Fibroblast of villous mesenchyme (primary cell): ENCODE measurements around the gene HOTAIR. TPM values are rescaled to one million over a fixed set of nuclear protein-coding genes. Genes with fewer than 3 reads are reported as not detected.
A peak's percentile ranks its signal among the peaks of the same experiment; 100 is the strongest.

Source experiments
- DNase-seq: peaks from one replicate; pipeline ENCODE4 v3.0.0-alpha.2; 2010; ENCODE audit warnings: low read depth
- H3K4me3 ChIP-seq: 2 replicates; pipeline ENCODE4 v1.5.1; 2011; ENCODE audit warnings: low read depth, mild to moderate bottlenecking, low read length
- total RNA-seq: library from RNA; depleted of rRNA; stranded (reverse); fragments of >200 nt; gene quantifications from 2 replicates; pipeline ENCODE4 v1.2.3, GENCODE V29; 2012
- TF ChIP-seq, protein P1 (sequence below): IDR thresholded peaks from 2 replicates; pipeline ENCODE4 v1.5.1; 2012; ENCODE audit warnings: low read depth, mild to moderate bottlenecking, low read length; ENCODE audit not compliant: insufficient read depth

HOTAIR gene
- total RNA-seq, 1 donor: 0.86 TPM

DNA sequence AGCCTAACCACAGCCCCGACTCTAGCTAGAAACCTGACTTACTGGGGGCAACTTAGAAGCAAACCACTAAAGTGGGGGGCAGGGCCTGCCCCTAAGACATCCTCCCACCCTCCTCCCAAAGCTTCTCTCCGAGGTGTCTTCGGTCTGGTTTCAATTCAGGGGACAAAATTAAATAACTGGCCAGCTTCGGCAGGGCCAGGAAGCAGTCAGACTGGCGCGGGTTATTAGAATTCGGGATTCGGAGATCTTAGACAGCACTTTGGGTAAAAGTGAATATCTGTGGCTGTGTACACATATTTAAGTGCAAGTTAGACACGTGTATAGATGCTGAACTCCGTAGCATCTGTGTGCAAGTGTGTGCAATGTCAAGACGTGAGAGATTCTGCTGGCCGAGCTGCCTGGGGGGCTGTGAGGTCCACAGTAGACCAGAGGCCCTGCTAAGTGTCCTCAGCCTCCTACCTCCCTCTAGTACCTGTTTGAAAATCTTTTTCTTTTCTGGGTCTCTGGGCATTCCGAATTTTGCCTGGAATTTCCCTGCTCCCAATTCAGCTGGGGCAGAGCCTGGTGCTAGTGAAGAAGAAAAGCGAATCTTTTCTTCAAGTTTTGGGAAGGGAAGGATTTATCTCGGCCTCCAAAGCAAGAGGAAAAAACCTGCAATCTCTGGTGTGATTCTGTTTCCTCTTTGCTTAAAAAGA, 6.2 kb upstream of the HOTAIR start:
- no peak for DNase-seq
- TF ChIP-seq, protein P1, sequence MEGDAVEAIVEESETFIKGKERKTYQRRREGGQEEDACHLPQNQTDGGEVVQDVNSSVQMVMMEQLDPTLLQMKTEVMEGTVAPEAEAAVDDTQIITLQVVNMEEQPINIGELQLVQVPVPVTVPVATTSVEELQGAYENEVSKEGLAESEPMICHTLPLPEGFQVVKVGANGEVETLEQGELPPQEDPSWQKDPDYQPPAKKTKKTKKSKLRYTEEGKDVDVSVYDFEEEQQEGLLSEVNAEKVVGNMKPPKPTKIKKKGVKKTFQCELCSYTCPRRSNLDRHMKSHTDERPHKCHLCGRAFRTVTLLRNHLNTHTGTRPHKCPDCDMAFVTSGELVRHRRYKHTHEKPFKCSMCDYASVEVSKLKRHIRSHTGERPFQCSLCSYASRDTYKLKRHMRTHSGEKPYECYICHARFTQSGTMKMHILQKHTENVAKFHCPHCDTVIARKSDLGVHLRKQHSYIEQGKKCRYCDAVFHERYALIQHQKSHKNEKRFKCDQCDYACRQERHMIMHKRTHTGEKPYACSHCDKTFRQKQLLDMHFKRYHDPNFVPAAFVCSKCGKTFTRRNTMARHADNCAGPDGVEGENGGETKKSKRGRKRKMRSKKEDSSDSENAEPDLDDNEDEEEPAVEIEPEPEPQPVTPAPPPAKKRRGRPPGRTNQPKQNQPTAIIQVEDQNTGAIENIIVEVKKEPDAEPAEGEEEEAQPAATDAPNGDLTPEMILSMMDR: no peak
- no peak overlapping the region for H3K4me3 ChIP-seq

DNA sequence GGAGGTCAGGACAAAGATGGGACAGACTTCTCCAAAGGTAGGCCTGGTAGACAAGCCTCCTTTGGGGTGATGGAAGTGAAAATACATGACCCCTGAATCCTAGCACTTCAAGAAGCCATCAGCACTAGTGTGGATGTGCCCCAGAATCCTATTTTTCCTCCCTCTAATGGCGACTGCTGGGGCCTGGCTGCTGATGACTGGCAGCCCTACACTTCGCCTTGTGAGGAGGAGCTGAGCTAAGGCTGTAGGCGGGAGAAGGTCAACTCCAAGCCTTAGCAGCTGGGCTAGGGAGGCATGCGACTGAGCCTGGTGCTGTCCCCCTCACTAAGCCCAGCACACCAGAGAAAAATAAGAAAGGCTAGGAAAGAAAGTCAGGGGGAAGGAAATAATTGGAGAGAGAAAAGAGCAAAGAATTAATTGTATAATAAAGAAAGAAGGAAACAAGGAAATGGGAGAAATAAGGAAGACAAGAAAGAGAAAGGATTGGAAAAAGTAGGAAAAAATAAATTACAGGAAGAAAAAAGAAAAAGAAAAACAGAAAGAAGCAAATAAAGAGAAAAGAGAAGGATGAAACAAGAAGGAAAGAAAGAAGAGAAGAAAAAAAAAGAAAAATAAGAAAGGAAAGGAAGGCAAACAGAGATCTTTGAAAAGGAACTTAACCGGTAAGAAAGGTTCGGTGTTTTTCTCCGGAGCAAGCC, 5.5 kb upstream of the HOTAIR start:
- no peak overlapping the region for H3K4me3 ChIP-seq
- TF ChIP-seq, protein P1: no peak
- DNase-seq: no peak

DNA sequence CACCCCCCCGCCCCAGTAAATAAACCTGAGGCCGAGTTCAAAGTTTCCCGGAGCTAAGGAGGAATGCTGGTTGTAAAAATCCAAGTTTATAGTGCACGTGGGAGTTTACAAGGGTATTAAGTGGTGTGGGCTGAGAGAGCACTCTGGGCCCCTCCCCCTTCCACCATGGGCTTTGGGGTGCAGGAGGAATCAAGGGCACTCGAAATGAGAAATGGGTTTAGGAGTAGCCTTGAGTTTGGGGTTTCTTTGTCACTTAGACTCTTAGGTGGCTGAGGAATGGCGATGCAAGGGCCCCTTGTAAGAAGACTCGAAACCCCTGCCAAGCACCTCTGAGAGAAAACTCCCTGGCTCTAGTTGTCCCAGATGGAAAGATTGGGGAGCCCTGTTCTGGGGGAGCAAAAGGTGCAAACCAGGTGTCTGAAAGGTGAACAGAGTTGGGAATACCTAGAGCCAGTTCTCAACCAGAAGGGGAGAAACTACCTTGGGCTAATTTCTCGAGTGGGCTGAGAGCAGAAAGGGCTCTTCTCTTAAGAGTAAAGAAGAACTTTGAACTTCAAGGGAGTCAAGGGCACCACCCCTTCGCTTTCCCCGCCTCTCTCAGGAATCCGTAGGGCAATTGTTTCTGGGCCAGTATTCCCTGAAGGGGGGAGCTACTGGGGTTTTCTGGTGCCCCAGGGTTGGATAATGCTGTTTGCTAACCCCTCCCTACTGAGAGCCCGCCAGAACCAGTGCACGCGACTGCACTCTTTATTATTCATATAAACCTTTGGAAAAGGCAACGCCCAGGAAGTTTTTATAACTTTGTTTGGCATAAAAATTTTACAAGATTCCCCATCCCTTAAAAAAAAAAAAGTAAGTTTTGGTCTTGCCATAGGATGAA, 4.0 kb upstream of the HOTAIR start:
- TF ChIP-seq, protein P1: no peak
- no peak overlapping the region for H3K4me3 ChIP-seq
- peak; percentile 53 for DNase-seq

DNA sequence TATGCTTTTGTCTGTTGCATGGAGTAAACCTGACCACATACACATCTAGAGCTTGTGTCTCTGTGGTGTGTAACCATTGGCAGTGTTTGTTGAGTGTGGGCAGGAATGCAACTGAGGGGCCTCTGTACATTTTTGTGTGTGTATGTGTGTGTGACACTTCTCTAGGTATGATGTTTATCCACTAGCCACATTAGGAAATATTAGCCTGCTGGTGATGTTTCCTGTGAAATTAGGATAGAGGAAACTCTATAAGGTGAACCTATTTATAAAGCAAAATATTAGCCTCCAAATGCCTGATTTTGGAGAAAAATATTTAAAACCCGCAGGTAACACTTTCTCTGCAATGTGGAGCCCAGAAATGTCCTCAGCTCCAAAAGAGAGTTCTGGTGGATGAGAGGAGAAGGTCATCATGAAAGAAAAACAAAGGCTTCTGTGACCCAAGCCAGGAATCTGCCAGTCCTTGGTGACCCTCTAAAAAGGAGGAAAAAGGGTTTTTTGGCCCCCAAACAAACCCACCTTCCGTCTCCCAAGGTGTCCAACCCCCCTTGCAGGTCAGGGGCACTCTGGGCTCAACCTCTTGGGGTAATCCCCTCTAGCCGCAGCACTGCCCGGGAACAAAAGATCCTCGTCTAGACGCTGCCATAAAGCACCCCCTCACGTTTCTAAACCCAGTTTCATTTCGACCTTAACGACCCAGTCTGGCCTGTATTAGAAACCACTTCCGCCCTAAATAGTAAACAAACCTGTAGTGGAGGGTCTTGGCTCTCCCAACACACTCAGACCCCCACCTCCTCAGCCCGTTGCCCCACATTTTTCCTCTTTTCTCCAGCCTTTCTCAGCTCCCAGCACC, 3.1 kb upstream of the HOTAIR start:
- TF ChIP-seq, protein P1: no peak
- peak overlapping the region; percentile 1 for H3K4me3 ChIP-seq
- peak; percentile 59 for DNase-seq

DNA sequence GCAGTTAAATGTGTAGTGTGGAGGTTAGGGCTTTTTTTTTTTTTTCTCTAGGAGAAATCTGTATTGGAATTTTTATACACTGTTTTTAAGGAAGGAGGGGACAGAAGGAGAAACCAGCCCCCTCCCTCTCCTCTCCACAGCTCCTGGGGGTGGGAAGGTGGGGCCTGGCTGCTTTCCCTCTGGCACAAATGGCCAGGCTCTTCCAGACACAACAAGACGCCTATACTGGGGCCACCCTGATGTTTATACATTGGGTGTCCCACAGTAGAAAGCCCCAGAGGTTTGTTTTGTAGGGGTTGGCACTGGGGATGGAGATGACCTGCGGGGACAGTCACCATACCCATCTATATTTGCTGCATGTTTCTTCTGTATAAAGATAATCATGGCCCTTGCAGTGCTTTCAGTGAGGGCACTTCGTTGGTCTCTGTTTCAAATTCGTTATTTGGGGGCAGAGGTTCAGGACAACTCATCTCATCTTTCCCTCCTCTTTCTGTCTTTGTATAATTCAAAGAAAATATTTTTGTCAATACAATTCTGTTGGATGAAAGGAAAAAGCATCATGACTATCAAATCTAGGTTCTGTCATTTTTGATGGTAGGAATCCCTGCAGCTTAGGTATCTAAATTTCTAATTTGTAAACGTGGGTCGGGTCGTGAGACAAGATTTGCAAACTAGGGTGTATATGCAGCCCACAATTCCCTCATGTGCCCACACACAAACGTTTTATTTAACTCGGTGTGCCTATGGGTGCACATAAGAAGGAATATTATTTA, 2.3 kb upstream of the HOTAIR start:
- no peak for DNase-seq
- TF ChIP-seq, protein P1: no peak
- no peak overlapping the region for H3K4me3 ChIP-seq
